ENCODE data around the gene RPS24. TPM values are rescaled to one million over a fixed set of nuclear protein-coding genes. Genes with fewer than 3 reads are reported as not detected.
"Not testable (repeated sequence)": the region's sequence is repeated elsewhere in the genome, so short reads cannot be mapped to it uniquely, and the experiment has no call there.

RPS24 gene
- total and polyA plus RNA-seq, 10 of the 15 experiments (the other 5 are each of a cell fraction or from before 2014, with no cell fraction given) = 1,343 to 7,285 (median 2,230) TPM

DNA sequence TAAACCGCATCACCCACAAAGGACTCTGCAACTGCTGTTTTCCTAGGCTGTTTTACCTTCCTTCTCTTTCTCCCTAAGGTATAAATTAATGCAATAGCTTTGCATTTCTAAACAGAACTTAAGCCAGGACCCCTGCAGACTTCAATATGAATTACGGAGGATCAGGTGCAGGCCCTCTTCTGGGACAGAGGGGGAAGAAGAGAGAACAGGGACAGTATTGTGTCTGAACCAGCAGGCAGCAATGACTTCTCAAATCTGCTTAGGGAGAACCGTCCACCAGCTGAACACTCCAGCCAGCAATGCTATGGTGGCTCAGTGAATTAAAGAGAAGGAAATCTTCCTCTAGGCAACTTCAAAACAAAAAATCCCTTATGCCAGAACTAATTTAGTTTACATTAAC is 40.0 kb upstream of the RPS24 start:
- ATAC-seq = no peak
- no peaks in the 10 kb centered on the region for H3K79me2 ChIP-seq (ENCODE audit: control insufficient read depth, insufficient read depth, low read length)
- H3K9me3 ChIP-seq (replicated peaks; ENCODE audit: control insufficient read depth, insufficient read depth, low read length) = no peaks in the 10 kb centered on the region
- ChIA-PET CTCF (interaction anchor here (1.5 kb wide), 1 partner anchor 19 kb away, joined by 4 read pairs; no protein-coding TSS in a partner anchor), RAD21 (ENCODE audit: unreplicated experiment) (no interaction called here), SMC1A (ENCODE audit: uncharacterized antibody, unreplicated experiment) (no interaction called here), POLR2A (no interaction called here)
- intact Hi-C loops (cut with micrococcal nuclease; ENCODE audit: unreplicated experiment) (no loop called here), in situ Hi-C loops (cut with MboI) (no loop called here)
- no peak for TF ChIP-seq IKZF2 (IDR thresholded peaks at IDR 0.05)
- no peak overlapping the region for H3K27ac ChIP-seq (ENCODE audit: control insufficient read depth, insufficient read depth)
- peaks cover 3 to 15% of the 10 kb centered on the region in 2 experiments; a peak in 3 of 4 replicates for H3K36me3 ChIP-seq (ENCODE audit: control insufficient read depth in 2 of 2, insufficient read depth in 2 of 2, low read length in 1 of 2)
- DNase-seq (ENCODE audit: low read depth, low spot score) = no peak
- no peaks in the 10 kb centered on the region for H3K27me3 ChIP-seq (replicated peaks in 1 of 2; ENCODE audit: control insufficient read depth in 2 of 2, insufficient read depth in 2 of 2, low read length in 1 of 2)
- WGBS (ENCODE audit: insufficient coverage, insufficient replicate concordance, low lambda C conversion rate, missing lambda C conversion rate) = 97% methylated on average over 3 of the region's 3 CpGs
- no peak overlapping the region for H2AFZ ChIP-seq (ENCODE audit: control insufficient read depth, low read depth, low read length)
- H3K4me3 ChIP-seq = no peak overlapping the region
- no peak for FAIRE-seq
- no peaks in the 10 kb centered on the region for H3K4me1 ChIP-seq (ENCODE audit: control insufficient read depth, insufficient read depth, low read length)
- H3K4me2 ChIP-seq (ENCODE audit: control insufficient read depth, insufficient read depth) = no peak overlapping the region
- no peak overlapping the region for H3K9ac ChIP-seq (ENCODE audit: control insufficient read depth, insufficient read depth, low read length)
- no TSS peak for BruUV-seq (replicated peaks)
- no peaks in the 10 kb centered on the region for H4K20me1 ChIP-seq (ENCODE audit: control insufficient read depth, insufficient read depth)

DNA sequence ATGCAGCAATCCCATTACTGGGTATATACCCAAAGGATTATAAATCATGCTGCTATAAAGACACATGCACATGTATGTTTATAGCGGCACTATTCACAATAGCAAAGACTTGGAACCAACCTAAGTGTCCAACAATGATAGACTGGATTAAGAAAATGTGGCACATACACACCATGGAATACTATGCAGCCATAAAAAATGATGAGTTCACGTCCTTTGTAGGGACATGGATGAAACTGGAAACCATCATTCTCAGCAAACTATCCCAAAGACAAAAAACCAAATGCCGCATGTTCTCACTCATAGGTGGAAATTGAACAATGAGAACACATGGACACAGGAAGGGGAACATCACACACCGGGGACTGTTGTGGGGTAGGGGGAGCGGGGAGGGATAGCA is 34.9 kb upstream of the RPS24 start:
- ATAC-seq; H4K20me1 ChIP-seq (ENCODE audit: control insufficient read depth, insufficient read depth); H3K4me3 ChIP-seq; H3K79me2 ChIP-seq (ENCODE audit: control insufficient read depth, insufficient read depth, low read length); POLR2A ChIA-PET; H3K27me3 ChIP-seq (replicated peaks in 1 of 2; ENCODE audit: control insufficient read depth in 2 of 2, insufficient read depth in 2 of 2, low read length in 1 of 2); H3K4me2 ChIP-seq (ENCODE audit: control insufficient read depth, insufficient read depth); H3K4me1 ChIP-seq (ENCODE audit: control insufficient read depth, insufficient read depth, low read length); in situ Hi-C loops (cut with MboI); SMC1A ChIA-PET (ENCODE audit: uncharacterized antibody, unreplicated experiment); intact Hi-C loops (cut with micrococcal nuclease; ENCODE audit: unreplicated experiment); H3K9ac ChIP-seq (ENCODE audit: control insufficient read depth, insufficient read depth, low read length); H2AFZ ChIP-seq (ENCODE audit: control insufficient read depth, low read depth, low read length); FAIRE-seq; BruUV-seq (replicated peaks); DNase-seq (ENCODE audit: low read depth, low spot score); H3K9me3 ChIP-seq (replicated peaks; ENCODE audit: control insufficient read depth, insufficient read depth, low read length); H3K27ac ChIP-seq (ENCODE audit: control insufficient read depth, insufficient read depth); RAD21 ChIA-PET (ENCODE audit: unreplicated experiment); CTCF ChIA-PET: not testable (repeated sequence)
- H3K36me3 ChIP-seq (ENCODE audit: control insufficient read depth in 2 of 2, insufficient read depth in 2 of 2, low read length in 1 of 2) = peaks cover 4 to 18% of the 10 kb centered on the region in 2 experiments
- WGBS (ENCODE audit: insufficient coverage, insufficient replicate concordance, low lambda C conversion rate, missing lambda C conversion rate) = 96% methylated on average over 4 of the region's 5 CpGs

All from GM12878 (cell line).